Body of pancreas (tissue), 4 donors: ENCODE data around the gene EXOC2. TPM values are rescaled to one million over a fixed set of nuclear protein-coding genes. Genes with fewer than 3 reads are reported as not detected.

ENCODE experiments used
- ATAC-seq: fragments of 150-250 bp; one replicate; pipeline ENCODE4 v1.9.1; 2016
- DNase-seq, 4 donors: peaks; one replicate each; pipeline ENCODE4 v3.0.0-alpha.2; 2019
- H3K27ac ChIP-seq, 4 donors: fragments of 200-600 bp; sonication (generic); 1 replicate in 3 of 4; 2 replicates in 1 of 4; pipeline versions ENCODE4 v1.5.1 to v1.6.1; 2016 to 2019; ENCODE audit warnings: mild to moderate bottlenecking in 1 of 4, mixed read lengths in 1 of 4, moderate library complexity in 1 of 4
- H3K27me3 ChIP-seq, 2 donors: fragments of 200-600 bp; sonication (generic); one replicate each; pipeline ENCODE4 v1.6.0; 2016; ENCODE audit warnings: mild to moderate bottlenecking in 1 of 2
- H3K36me3 ChIP-seq, 2 donors: fragments of 200-600 bp; sonication (generic); replicated peaks in 1 of 2; 2 replicates each; pipeline ENCODE4 v1.5.1; 2016; ENCODE audit warnings: low read depth in 2 of 2; ENCODE audit not compliant: insufficient read depth in 1 of 2
- H3K4me1 ChIP-seq: fragments of 200-600 bp; sonication (generic); one replicate; pipeline ENCODE4 v1.6.0; 2016
- H3K4me3 ChIP-seq, 2 donors: fragments of 200-600 bp; sonication (generic); 1 replicate in 1 of 2; 2 replicates in 1 of 2; pipeline ENCODE4 v1.5.1; 2016 to 2019
- H3K9me3 ChIP-seq, 3 donors: fragments of 200-600 bp; sonication (generic); 1 replicate in 2 of 3; 2 replicates in 1 of 3; pipeline ENCODE4 v1.5.1; 2016
- CTCF ChIP-seq, 7 experiments: fragments of 450-650 bp in 4 of 7; fragments of 200-600 bp in 3 of 7; sonication (generic) in 3 of 7; IDR thresholded peaks; one replicate each; pipeline ENCODE4 v1.5.1; 2016 to 2019; ENCODE audit warnings: antibody characterized with exemption in 7 of 7
- POLR2A ChIP-seq, 3 donors: fragments of 450-650 bp; IDR thresholded peaks; one replicate each; pipeline ENCODE4 v1.6.1; 2016; ENCODE audit warnings: antibody characterized with exemption in 3 of 3, mild to moderate bottlenecking in 2 of 3
- WGBS, 2 donors: methylation state at CpG; one replicate each; pipeline ENCODE4 v1.1.5; 2017; 5-methylcytosine and 5-hydroxymethylcytosine counted together
- intact Hi-C: fragments of 100-400 bp; cut with DNase I; formaldehyde crosslinking; loops from one replicate; pipeline ENCODE4 v1.15.1; 2023
- total RNA-seq, 2 donors: library from RNA; depleted of rRNA; stranded (reverse); fragments of >200 nt; gene quantifications; one replicate each; pipeline ENCODE4 v1.1.0, GENCODE V29; 2016

The EXOC2 gene
- total RNA-seq, 2 donors from 2014 or later = 10.5 to 10.6 TPM

- Histone ChIP-seq H3K4me1 (no peaks in the 10 kb centered on the region), H3K27ac (no peak overlapping the region), H3K36me3 (no peaks in the 10 kb centered on the region), H3K4me3 (no peak overlapping the region), H3K27me3 (no peaks in the 10 kb centered on the region), H3K9me3 (no peaks in the 10 kb centered on the region)
- intact Hi-C loops = no loop called here
- ATAC-seq (no peak), DNase-seq (no peak)
- TF ChIP-seq CTCF (IDR thresholded peaks at IDR 0.05) (no peak), POLR2A (IDR thresholded peaks at IDR 0.05) (no peak)
- WGBS, 2 donors = 85 to 92% methylated on average over 6 of the region's 6 CpGs
These were observed 89.7 kb downstream of the EXOC2 start for GRCh38 chr6:603265-603664.

- TF ChIP-seq POLR2A (IDR thresholded peaks at IDR 0.05) (no peak), CTCF (IDR thresholded peaks at IDR 0.05) (no peak)
- DNase-seq (no peak), ATAC-seq (no peak)
- intact Hi-C loops = loop anchor here (10.0 kb wide), 1 partner anchor 795 kb away; no protein-coding TSS in a partner anchor
- no peaks in the 10 kb centered on the region for H3K27me3 ChIP-seq
- no peaks in the 10 kb centered on the region for H3K9me3 ChIP-seq
- H3K4me1 ChIP-seq = no peaks in the 10 kb centered on the region
- no peak overlapping the region for H3K4me3 ChIP-seq
- peaks cover 0 to 2% of the 10 kb centered on the region in 2 donors for H3K36me3 ChIP-seq
- no peak overlapping the region for H3K27ac ChIP-seq
- 93% methylated on average over 7 of the region's 7 CpGs for WGBS, 2 donors
These were observed 93.1 kb downstream of the EXOC2 start for GRCh38 chr6:599576-600448.

DNA sequence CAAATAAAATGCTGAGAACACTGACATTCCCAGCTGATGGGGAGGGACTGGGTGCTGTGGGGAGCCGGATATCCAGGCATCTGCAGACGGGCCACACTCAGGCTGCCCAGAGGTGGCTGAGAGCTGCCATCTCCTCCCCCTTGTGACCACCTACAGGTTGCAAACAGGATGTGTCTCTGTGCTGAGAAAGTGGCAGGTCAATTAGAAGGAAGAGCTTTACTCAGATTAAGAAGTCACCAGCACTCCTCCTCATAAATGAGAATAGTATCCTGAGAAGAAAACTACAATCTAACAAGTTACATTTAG is 99.1 kb downstream of the EXOC2 start:
- TF ChIP-seq POLR2A (IDR thresholded peaks at IDR 0.05) (no peak), CTCF (IDR thresholded peaks at IDR 0.05) (no peak)
- H3K36me3 ChIP-seq = peaks cover 0 to 2% of the 10 kb centered on the region in 2 donors
- H3K9me3 ChIP-seq = no peaks in the 10 kb centered on the region
- no peak overlapping the region for H3K27ac ChIP-seq
- no peaks in the 10 kb centered on the region for H3K4me1 ChIP-seq
- no peak overlapping the region for H3K4me3 ChIP-seq
- WGBS, 2 donors = 75 to 82% methylated on average over 2 of the region's 2 CpGs
- intact Hi-C loops = loop anchor here (10.0 kb wide), 1 partner anchor 801 kb away; no protein-coding TSS in a partner anchor
- no peak for ATAC-seq
- DNase-seq = no peak
- no peaks in the 10 kb centered on the region for H3K27me3 ChIP-seq

GRCh38 chr6:593139-593906 is 99.6 kb downstream of the EXOC2 start:
- no peak overlapping the region for H3K4me3 ChIP-seq
- WGBS, 2 donors = 3 to 4% methylated on average over 5 of the region's 5 CpGs
- no peaks in the 10 kb centered on the region for H3K27me3 ChIP-seq
- peak; percentile 48 for ATAC-seq
- no peak overlapping the region for H3K27ac ChIP-seq
- peak; percentile 47 to 61 (median 56) for DNase-seq
- peaks cover 0 to 2% of the 10 kb centered on the region in 2 donors for H3K36me3 ChIP-seq
- peak; percentile 54 to 78 (median 64) for TF ChIP-seq CTCF (IDR thresholded peaks at IDR 0.05)
- TF ChIP-seq POLR2A (IDR thresholded peaks at IDR 0.05) = no peak
- no peaks in the 10 kb centered on the region for H3K4me1 ChIP-seq
- H3K9me3 ChIP-seq = no peaks in the 10 kb centered on the region
- intact Hi-C loops = loop anchor here (10.0 kb wide), 1 partner anchor 801 kb away; no protein-coding TSS in a partner anchor
